Naive B cell (primary cell): ENCODE results near the gene DLX2. TPM values are rescaled to one million over a fixed set of nuclear protein-coding genes. Genes with fewer than 3 reads are reported as not detected.
A peak's percentile ranks its signal among the peaks of the same experiment; 100 is the strongest.
"Not testable (repeated sequence)": the region's sequence is repeated elsewhere in the genome, so short reads cannot be mapped to it uniquely, and the experiment has no call there.

Experiments used
- ATAC-seq, 2 donors: fragments of 150-1000 bp; cut with Tn5 transposase; 2 replicates each; pipeline ENCODE4 v1.10.0; 2021; ENCODE audit warnings: low read depth in 2 of 2, mild to moderate bottlenecking in 2 of 2, moderate library complexity in 2 of 2
- DNase-seq: peaks from one replicate; pipeline ENCODE4 v3.0.0; 2022
- H3K27ac Mint-ChIP-seq, 6 donors: one replicate each; pipeline ENCODE4 v1.8.0; 2020 to 2022; ENCODE audit warnings: mild to moderate bottlenecking in 6 of 6, mixed read lengths in 6 of 6, moderate library complexity in 5 of 6, inconsistent platforms in 2 of 6
- H3K27me3 Mint-ChIP-seq, 3 donors: one replicate each; pipeline ENCODE4 v1.8.0; 2021 to 2022; ENCODE audit warnings: mixed read lengths in 3 of 3, mild to moderate bottlenecking in 1 of 3
- H3K36me3 Mint-ChIP-seq, 2 donors: one replicate each; pipeline ENCODE4 v1.8.0; 2020 to 2022; ENCODE audit warnings: mixed read lengths in 2 of 2, inconsistent platforms in 1 of 2, mild to moderate bottlenecking in 1 of 2
- H3K4me1 Mint-ChIP-seq, 3 donors: one replicate each; pipeline ENCODE4 v1.8.0; 2020 to 2022; ENCODE audit warnings: mixed read lengths in 3 of 3, inconsistent platforms in 1 of 3, mild to moderate bottlenecking in 1 of 3, moderate library complexity in 1 of 3
- H3K4me3 Mint-ChIP-seq, 8 donors: one replicate each; pipeline ENCODE4 v1.8.0; 2020 to 2022; ENCODE audit warnings: mild to moderate bottlenecking in 8 of 8, mixed read lengths in 8 of 8, moderate library complexity in 8 of 8, inconsistent platforms in 2 of 8
- H3K9me3 Mint-ChIP-seq, 7 donors: one replicate each; pipeline ENCODE4 v1.8.0; 2020 to 2022; ENCODE audit warnings: mixed read lengths in 7 of 7, mild to moderate bottlenecking in 5 of 7, inconsistent platforms in 2 of 7, moderate library complexity in 1 of 7
- polyA plus RNA-seq, 6 donors: library from polyadenylated mRNA; unstranded; fragments of 300-500 nt; fragmentation: Illumina TruSeq; gene quantifications; one replicate each; pipeline ENCODE4 v1.2.3, GENCODE V29; 2021; ENCODE audit warnings: low read depth in 6 of 6

DLX2 gene
- polyA plus RNA-seq, 6 donors from 2014 or later, result not detected

GRCh38 chr2:172082105-172082943, 20.4 kb downstream of the DLX2 start:
- ATAC-seq (no peak), DNase-seq (no peak)
- Mint-ChIP-seq H3K27ac (peak overlapping the region in 5 of 6 donors; percentile 78 to 94 (median 85)), H3K36me3 (peaks cover 0 to 5% of the 10 kb centered on the region in 2 donors), H3K4me1 (peaks cover 14 to 36% (median 29%) of the 10 kb centered on the region in 3 donors), H3K9me3 (peaks cover 0 to 33% (median 29%) of the 10 kb centered on the region in 7 donors), H3K4me3 (peak overlapping the region in 6 of 8 donors; percentile 30 to 61 (median 45)), H3K27me3 (peaks cover 62 to 94% (median 81%) of the 10 kb centered on the region in 3 donors)

GRCh38 chr2:172081221-172082022, 21.3 kb downstream of the DLX2 start:
- no peak for DNase-seq
- H3K36me3 Mint-ChIP-seq, result no peaks in the 10 kb centered on the region

GRCh38 chr2:172080641-172081220, 22.0 kb downstream of the DLX2 start:
- peaks cover 11 to 28% (median 27%) of the 10 kb centered on the region in 3 donors for H3K4me1 Mint-ChIP-seq
- ATAC-seq (no peak), DNase-seq (no peak)
- H3K27ac Mint-ChIP-seq, result peak overlapping the region in 4 of 6 donors; percentile 71 to 93 (median 83)
- no peaks in the 10 kb centered on the region for H3K36me3 Mint-ChIP-seq
- peak overlapping the region in 3 of 8 donors; percentile 51 to 68 (median 67) for H3K4me3 Mint-ChIP-seq
- peaks cover 0 to 28% (median 20%) of the 10 kb centered on the region in 7 donors for H3K9me3 Mint-ChIP-seq
- H3K27me3 Mint-ChIP-seq, result peaks cover 58 to 78% (median 67%) of the 10 kb centered on the region in 3 donors

More at GRCh38 chr2:172081221-172082022, 21.3 kb downstream of the DLX2 start:
- Mint-ChIP-seq H3K9me3 (peaks cover 0 to 28% (median 22%) of the 10 kb centered on the region in 7 donors), H3K27me3 (peaks cover 59 to 85% (median 72%) of the 10 kb centered on the region in 3 donors), H3K4me3 (peak overlapping the region in 4 of 8 donors; percentile 12 to 61 (median 33)), H3K4me1 (peaks cover 14 to 35% (median 29%) of the 10 kb centered on the region in 3 donors), H3K27ac (peak overlapping the region in 4 of 6 donors; percentile 78 to 94 (median 82))
- ATAC-seq, result no peak

GRCh38 chr2:172079838-172080640, 22.7 kb downstream of the DLX2 start:
- ATAC-seq (no peak), DNase-seq (no peak)
- Mint-ChIP-seq H3K9me3 (peaks cover 0 to 23% (median 17%) of the 10 kb centered on the region in 7 donors), H3K4me1 (peaks cover 7 to 22% (median 20%) of the 10 kb centered on the region in 3 donors), H3K36me3 (no peaks in the 10 kb centered on the region), H3K27ac (peak overlapping the region in 5 of 6 donors; percentile 76 to 93 (median 78)), H3K4me3 (peak overlapping the region; percentile 7 to 80 (median 52)), H3K27me3 (peaks cover 51 to 72% (median 61%) of the 10 kb centered on the region in 3 donors)

- no peaks in the 10 kb centered on the region for H3K36me3 Mint-ChIP-seq
- peaks cover 7 to 17% (median 14%) of the 10 kb centered on the region in 3 donors for H3K4me1 Mint-ChIP-seq
- peaks cover 47 to 65% (median 55%) of the 10 kb centered on the region in 3 donors for H3K27me3 Mint-ChIP-seq
- ATAC-seq (no peak), DNase-seq (no peak)
- peaks cover 0 to 23% (median 17%) of the 10 kb centered on the region in 7 donors for H3K9me3 Mint-ChIP-seq
- H3K4me3 Mint-ChIP-seq, result peak overlapping the region in 2 of 8 donors; percentile 68
- peak overlapping the region in 3 of 6 donors; percentile 78 to 93 (median 85) for H3K27ac Mint-ChIP-seq
These were observed 23.3 kb downstream of the DLX2 start for GRCh38 chr2:172079416-172079815.

GRCh38 chr2:172074254-172074653, 28.4 kb downstream of the DLX2 start:
- Mint-ChIP-seq H3K27ac (no peak overlapping the region), H3K4me3 (no peak overlapping the region), H3K4me1 (no peaks in the 10 kb centered on the region), H3K9me3 (no peaks in the 10 kb centered on the region), H3K36me3 (peaks cover 8 to 22% of the 10 kb centered on the region in 2 donors), H3K27me3 (peaks cover 11 to 16% (median 15%) of the 10 kb centered on the region in 3 donors)
- ATAC-seq (no peak), DNase-seq (no peak)

- DNase-seq (no peak), ATAC-seq (no peak)
- no peaks in the 10 kb centered on the region for H3K4me1 Mint-ChIP-seq
- H3K36me3 Mint-ChIP-seq, result peaks cover 14 to 22% of the 10 kb centered on the region in 2 donors
- no peaks in the 10 kb centered on the region for H3K9me3 Mint-ChIP-seq
- H3K4me3 Mint-ChIP-seq, result no peak overlapping the region
- H3K27me3 Mint-ChIP-seq, result peaks cover 7 to 9% (median 9%) of the 10 kb centered on the region in 3 donors
- no peak overlapping the region for H3K27ac Mint-ChIP-seq
These were observed 29.2 kb downstream of the DLX2 start for GRCh38 chr2:172073518-172073917.

- Mint-ChIP-seq H3K27me3 (peaks cover 0 to 9% (median under 1%) of the 10 kb centered on the region in 3 donors), H3K4me1 (no peaks in the 10 kb centered on the region), H3K9me3 (no peaks in the 10 kb centered on the region), H3K4me3 (peak overlapping the region in 1 of 8 donors; percentile 3), H3K36me3 (peaks cover 15 to 22% of the 10 kb centered on the region in 2 donors), H3K27ac (no peak overlapping the region)
- ATAC-seq, result no peak
- no peak for DNase-seq
These were observed 30.0 kb downstream of the DLX2 start for GRCh38 chr2:172072706-172073105.

GRCh38 chr2:172072303-172072702, 30.4 kb downstream of the DLX2 start:
- H3K27me3 Mint-ChIP-seq, result peaks cover 0 to 9% (median 0%) of the 10 kb centered on the region in 3 donors
- no peaks in the 10 kb centered on the region for H3K9me3 Mint-ChIP-seq
- no peaks in the 10 kb centered on the region for H3K4me1 Mint-ChIP-seq
- H3K27ac Mint-ChIP-seq, result no peak overlapping the region
- ATAC-seq, result no peak
- DNase-seq, result no peak
- H3K4me3 Mint-ChIP-seq, result peak overlapping the region in 1 of 8 donors; percentile 3
- H3K36me3 Mint-ChIP-seq, result peaks cover 15 to 22% of the 10 kb centered on the region in 2 donors

- Mint-ChIP-seq H3K9me3 (no peaks in the 10 kb centered on the region), H3K27ac (no peak overlapping the region), H3K27me3 (no peaks in the 10 kb centered on the region), H3K36me3 (peaks cover 15 to 28% of the 10 kb centered on the region in 2 donors), H3K4me3 (no peak overlapping the region), H3K4me1 (no peaks in the 10 kb centered on the region)
- DNase-seq (no peak), ATAC-seq (no peak)
These were observed 31.8 kb downstream of the DLX2 start for GRCh38 chr2:172070936-172071335.

GRCh38 chr2:172067905-172068304, 34.8 kb downstream of the DLX2 start:
- not testable (repeated sequence) for H3K4me1 Mint-ChIP-seq, DNase-seq, H3K27ac Mint-ChIP-seq, ATAC-seq, H3K4me3 Mint-ChIP-seq, H3K27me3 Mint-ChIP-seq, H3K9me3 Mint-ChIP-seq
- peaks cover 23 to 32% of the 10 kb centered on the region in 2 donors for H3K36me3 Mint-ChIP-seq

GRCh38 chr2:172066394-172066886, 36.3 kb downstream of the DLX2 start:
- no peaks in the 10 kb centered on the region for H3K4me1 Mint-ChIP-seq
- ATAC-seq (no peak), DNase-seq (no peak)
- H3K27ac Mint-ChIP-seq, result no peak overlapping the region
- no peaks in the 10 kb centered on the region for H3K27me3 Mint-ChIP-seq
- H3K9me3 Mint-ChIP-seq, result no peaks in the 10 kb centered on the region
- no peak overlapping the region for H3K4me3 Mint-ChIP-seq
- peaks cover 18 to 26% of the 10 kb centered on the region in 2 donors for H3K36me3 Mint-ChIP-seq
